Right forelimb (tissue), 1 donor: ENCODE results near the gene MALL.
"Not testable (repeated sequence)": the region's sequence is repeated elsewhere in the genome, so short reads cannot be mapped to it uniquely, and the experiment has no call there.

Experiments used
- DNase-seq: peaks from one replicate; pipeline ENCODE4 v3.0.0-alpha.2; 2018

The MALL gene

GRCh38 chr2:110097506-110098220 lies 18.0 kb downstream of the MALL start:
- DNase-seq = no peak

- DNase-seq = no peak
These were observed 19.5 kb downstream of the MALL start for GRCh38 chr2:110095994-110096633.

- not testable (repeated sequence) for DNase-seq
These were observed 20.6 kb downstream of the MALL start for GRCh38 chr2:110094884-110095534.

- not testable (repeated sequence) for DNase-seq
These were observed 21.7 kb downstream of the MALL start for GRCh38 chr2:110093924-110094323.

GRCh38 chr2:110090164-110090563 lies 25.5 kb downstream of the MALL start:
- DNase-seq = not testable (repeated sequence)

GRCh38 chr2:110083757-110084156 lies 31.9 kb downstream of the MALL start:
- DNase-seq = not testable (repeated sequence)

GRCh38 chr2:110083162-110083561 lies 32.5 kb downstream of the MALL start:
- DNase-seq = not testable (repeated sequence)

GRCh38 chr2:110078104-110078503 lies 37.5 kb downstream of the MALL start:
- DNase-seq = not testable (repeated sequence)

- DNase-seq = not testable (repeated sequence)
These were observed 39.7 kb downstream of the MALL start for GRCh38 chr2:110075896-110076295.

- DNase-seq = not testable (repeated sequence)
These were observed 45.8 kb downstream of the MALL start for GRCh38 chr2:110069869-110070268.

GRCh38 chr2:110068153-110068552 lies 47.5 kb downstream of the MALL start:
- not testable (repeated sequence) for DNase-seq

GRCh38 chr2:110062332-110062731 lies 53.3 kb downstream of the MALL start:
- not testable (repeated sequence) for DNase-seq

- not testable (repeated sequence) for DNase-seq
These were observed 55.1 kb downstream of the MALL start for GRCh38 chr2:110060550-110060949.

- not testable (repeated sequence) for DNase-seq
These were observed 55.8 kb downstream of the MALL start for GRCh38 chr2:110059694-110060358.

GRCh38 chr2:110059009-110059693 lies 56.5 kb downstream of the MALL start:
- DNase-seq = not testable (repeated sequence)

GRCh38 chr2:110058034-110058433 lies 57.6 kb downstream of the MALL start:
- not testable (repeated sequence) for DNase-seq

GRCh38 chr2:110055819-110056408 lies 59.7 kb downstream of the MALL start:
- DNase-seq = not testable (repeated sequence)

GRCh38 chr2:110054521-110055407 lies 60.9 kb downstream of the MALL start:
- peak; percentile 50 for DNase-seq

- not testable (repeated sequence) for DNase-seq
These were observed 61.9 kb downstream of the MALL start for GRCh38 chr2:110053688-110054087.

GRCh38 chr2:110052166-110052565 lies 63.5 kb downstream of the MALL start:
- not testable (repeated sequence) for DNase-seq

GRCh38 chr2:110050222-110050621 lies 65.4 kb downstream of the MALL start:
- not testable (repeated sequence) for DNase-seq
